Left colon (tissue), 2 donors: ENCODE results near the gene CCSER1. TPM values are rescaled to one million over a fixed set of nuclear protein-coding genes. Genes with fewer than 3 reads are reported as not detected.
A peak's percentile ranks its signal among the peaks of the same experiment; 100 is the strongest.

ENCODE experiments used
- ATAC-seq: fragments of 200-7000 bp; cut with Tn5 transposase; one replicate; pipeline ENCODE4 v1.9.1; 2020; ENCODE audit warnings: mild to moderate bottlenecking, moderate library complexity
- DNase-seq, 2 donors: peaks; one replicate each; pipeline ENCODE4 v3.0.0-alpha.2; 2020
- intact Hi-C, 2 donors: fragments of 100-400 bp; cut with DNase I in 1 of 2; cut with micrococcal nuclease in 1 of 2; formaldehyde crosslinking; loops; one replicate each; pipeline versions ENCODE4 v1.11.2 to v1.14.0; 2022; cut with DNase I, micrococcal nuclease
- total RNA-seq, 2 donors: library from RNA; stranded (reverse); fragmentation: NEBNext Ultra II Directional; extraction: Animal tissue kit (Norgen Biotek cat#: 25700); gene quantifications; one replicate each; pipeline ENCODE4 v1.2.1, GENCODE V29; 2021
- donor health status: DM: no; HTN: no; CAD: no.
- donor health status: DM: yes; HTN: yes; CAD: no.

CCSER1 gene
- total RNA-seq, 2 donors from 2014 or later = 14.4 to 22.7 TPM

DNA sequence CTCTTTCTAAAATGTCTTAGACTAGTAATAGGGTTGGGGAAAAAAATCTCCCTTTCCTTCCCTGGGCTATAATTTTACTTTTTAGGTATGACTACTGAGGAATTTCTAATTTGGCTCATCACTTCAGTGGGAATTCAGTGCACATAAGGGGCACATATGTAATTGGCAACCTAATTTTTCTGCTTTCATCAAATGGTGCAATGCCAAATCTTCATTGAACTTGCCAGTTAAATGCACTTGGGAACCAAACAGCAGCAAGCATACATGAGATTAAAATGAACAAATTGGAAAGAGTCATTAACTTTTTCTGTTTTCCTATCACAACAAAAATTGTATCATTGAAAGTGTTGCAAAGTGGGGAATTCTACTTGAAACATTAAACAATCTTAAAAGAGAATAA, 2.9 kb upstream of the CCSER1 start:
- ATAC-seq (no peak), DNase-seq (no peak)
- intact Hi-C loops = no loop called here

DNA sequence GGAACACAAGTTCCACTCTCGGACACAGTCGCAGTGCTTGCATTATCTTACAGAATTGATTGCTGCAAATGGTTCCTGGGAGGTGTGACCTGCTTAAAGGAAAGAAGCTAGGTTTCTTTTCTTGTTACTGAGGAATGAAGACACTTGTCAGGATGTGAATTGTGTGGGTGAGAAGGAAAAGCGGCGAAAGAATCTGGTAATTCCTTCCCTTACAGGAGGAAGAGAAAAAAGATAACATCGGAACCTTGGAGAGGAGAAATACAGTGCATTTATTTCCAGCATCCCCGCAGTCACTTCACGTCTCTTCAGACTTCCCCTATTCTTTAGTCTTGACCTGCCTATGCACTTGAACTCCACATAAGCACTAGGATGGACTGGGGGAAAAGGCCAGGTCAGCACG, 389 bp upstream of the CCSER1 start:
- ATAC-seq (no peak), DNase-seq (no peak)
- intact Hi-C loops = no loop called here

DNA sequence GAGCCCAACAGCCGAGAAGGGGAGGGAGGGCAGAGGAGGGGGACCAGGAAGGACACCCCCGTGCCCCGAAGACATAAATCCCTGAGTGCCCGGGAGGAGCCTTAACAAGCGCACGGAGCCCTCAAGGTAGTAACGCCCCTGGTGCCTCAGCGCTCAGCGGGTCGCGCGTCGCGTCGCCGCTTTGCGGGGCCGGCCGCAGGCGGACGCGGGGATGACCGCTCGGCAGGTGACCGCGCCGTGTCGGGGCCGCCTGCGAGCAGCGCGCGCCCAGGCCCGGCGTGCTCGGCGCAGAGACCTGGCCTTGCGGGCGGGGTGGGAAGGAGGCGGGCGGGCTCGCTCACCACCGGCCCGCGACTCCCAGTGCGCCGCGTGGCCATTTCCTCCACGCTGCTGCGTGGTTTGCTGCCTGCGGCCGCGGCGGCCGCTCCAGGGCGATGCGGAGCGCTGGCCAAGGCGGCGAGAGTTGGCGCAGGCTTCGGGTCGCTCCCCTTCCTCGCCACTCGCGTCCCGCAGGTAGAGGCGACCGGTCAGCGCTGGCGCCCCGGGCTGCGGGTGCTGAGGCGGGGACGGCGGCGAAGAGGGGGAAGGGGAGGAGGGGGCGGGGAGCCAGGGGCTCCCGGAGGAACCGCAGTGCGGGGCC, 632 bp downstream of the CCSER1 start:
- peak; percentile 24 to 49 for DNase-seq

DNA sequence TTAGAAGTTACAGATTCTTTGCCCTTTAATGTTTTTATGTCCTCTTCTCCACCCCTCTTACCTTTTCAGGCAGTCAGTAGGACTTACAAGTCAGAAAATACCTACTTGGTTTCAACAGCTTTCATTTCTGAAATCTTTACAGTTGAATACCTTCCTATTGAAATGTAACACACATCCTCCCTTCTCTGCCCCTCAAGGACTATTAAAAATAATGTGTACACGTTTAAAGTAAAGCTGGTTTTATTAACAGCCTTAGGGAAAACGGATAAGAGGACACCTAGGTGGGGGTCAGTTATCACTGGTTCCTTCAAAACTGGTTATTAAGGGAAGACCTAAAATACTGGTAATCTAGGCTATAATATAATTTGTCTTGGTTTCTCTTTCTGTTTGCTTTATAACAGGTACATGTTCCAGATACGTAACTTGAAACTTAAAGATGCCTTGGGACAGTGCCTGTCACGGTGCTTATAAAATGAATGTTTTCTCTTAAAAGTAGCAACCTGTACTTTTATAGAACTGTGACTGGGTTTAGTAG, 1.8 kb downstream of the CCSER1 start:
- ATAC-seq (no peak), DNase-seq (no peak)
- intact Hi-C loops = no loop called here

More for the DNA sequence above, 632 bp downstream of the CCSER1 start:
- intact Hi-C loops = no loop called here
- ATAC-seq = peak; percentile 67

DNA sequence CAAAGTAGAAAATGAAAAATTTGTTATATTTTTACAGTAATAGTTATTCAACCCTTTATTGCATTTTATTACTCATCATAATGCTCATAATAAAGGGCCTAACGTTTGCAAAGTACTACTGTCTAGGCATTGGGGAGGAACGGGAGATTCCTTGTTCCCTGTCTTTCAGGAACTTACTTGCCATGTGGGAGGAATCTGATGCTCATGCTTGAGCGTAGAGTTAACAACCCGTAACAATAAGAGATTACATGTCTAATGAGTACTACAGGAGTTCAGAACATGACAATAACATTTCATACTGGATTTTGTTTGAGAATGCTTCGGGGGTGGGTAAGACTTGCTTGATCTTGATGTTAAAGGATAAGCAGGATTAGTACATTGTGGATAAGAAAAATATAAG, 2.9 kb downstream of the CCSER1 start:
- DNase-seq (no peak), ATAC-seq (no peak)
- intact Hi-C loops = no loop called here

DNA sequence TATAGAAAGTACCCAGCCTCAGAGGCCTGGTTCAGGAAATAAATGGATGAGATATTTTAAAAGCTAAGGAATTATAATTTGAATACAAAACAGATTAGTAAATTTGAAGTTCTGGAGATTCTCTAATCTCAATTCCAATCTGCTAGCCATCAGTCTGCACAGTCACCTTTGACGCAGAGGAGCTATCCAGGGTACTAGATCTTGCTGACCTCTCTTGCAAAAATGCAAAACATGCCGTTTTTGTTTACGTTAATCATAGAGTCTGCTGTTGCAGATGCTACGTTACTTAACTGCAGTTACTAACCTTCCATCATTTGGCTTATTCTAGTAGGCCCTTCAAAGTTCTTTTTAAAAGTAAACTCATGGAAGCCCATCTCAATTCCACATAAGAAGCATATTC, 10.4 kb downstream of the CCSER1 start:
- intact Hi-C loops = no loop called here
- DNase-seq (no peak), ATAC-seq (no peak)

DNA sequence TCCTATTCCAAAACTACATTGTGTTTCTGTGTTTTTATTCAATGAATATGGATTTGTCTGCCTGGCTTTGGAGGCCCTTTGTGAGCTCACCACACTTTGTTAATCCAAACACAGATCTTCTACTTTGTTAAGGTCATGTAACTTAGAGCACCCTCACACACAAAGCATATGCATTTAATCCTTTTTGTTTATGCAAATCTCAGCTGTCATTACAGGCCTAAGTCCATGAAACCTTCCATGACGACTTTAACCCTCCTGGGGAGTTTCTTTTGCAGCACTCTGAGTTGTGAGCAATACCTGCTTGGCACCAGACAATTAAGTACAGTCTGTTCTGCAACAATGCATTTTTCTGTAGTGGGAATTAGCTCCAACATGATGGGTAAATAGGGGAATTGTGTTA, 14.9 kb downstream of the CCSER1 start:
- DNase-seq (no peak), ATAC-seq (peak; percentile 68)
- intact Hi-C loops = no loop called here

DNA sequence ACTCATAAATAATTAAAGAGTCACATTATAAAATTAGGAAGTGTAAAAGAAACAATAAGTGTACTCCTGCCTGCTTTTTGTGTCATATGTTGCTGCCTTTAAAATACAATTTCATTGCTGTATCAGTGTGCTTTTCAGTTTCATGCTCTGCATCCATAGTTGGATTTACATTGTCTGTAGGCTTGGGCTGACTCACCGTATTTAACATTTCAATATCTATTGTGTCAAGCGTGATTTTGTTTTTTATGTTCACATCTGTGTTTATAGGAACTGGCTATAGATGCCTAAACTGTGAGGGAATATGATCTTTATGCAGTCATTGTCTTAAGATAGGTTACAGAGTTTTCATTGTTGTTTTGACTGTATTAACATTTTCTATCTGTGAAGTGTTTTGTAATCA, 18.1 kb downstream of the CCSER1 start:
- no peak for ATAC-seq
- no peak for DNase-seq
- intact Hi-C loops = no loop called here

DNA sequence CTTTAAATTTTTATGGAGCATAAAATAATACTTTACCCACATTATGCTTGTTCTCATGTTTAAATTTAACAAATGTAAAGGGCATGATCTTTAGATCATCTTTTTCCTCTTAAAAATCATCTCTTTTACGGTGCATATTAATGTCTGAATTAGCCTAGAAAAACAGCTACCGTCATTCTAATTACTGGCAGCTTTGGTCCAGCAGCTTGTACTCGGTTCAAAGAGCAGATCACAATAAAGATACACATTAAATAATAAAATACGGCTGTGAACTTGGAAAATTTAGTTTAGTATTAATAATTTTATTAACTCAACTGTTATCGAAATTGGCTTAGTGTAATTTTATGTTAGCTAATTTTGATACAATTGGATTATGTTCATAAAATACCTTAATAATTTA, 19.1 kb downstream of the CCSER1 start:
- DNase-seq = no peak
- no peak for ATAC-seq
- intact Hi-C loops = no loop called here

DNA sequence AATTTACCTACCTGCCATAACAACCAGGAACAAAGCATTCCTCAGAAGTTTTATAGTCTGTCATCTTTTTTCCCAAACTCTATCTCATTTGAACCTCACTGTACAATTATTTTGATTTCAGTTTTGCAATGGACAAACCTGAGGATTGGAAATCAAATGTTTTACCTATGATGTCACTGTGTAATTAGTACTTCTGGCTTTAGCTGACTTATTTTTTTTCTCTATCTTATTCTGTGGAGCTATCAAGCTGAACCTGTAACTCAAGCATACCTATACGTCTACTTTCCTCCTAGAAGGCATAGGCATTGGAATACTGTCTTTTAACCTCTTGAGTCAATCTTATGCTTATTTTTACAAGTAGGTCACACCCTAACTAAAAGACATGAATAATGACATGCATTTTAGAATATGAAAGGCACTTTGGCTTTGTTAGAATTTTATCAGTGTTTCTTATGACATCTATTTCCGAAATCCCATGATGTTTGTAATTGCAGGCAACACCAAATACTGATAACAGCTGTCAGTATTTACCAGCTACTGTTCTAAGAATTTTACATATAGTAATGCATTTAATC, 21.5 kb downstream of the CCSER1 start:
- DNase-seq (no peak), ATAC-seq (no peak)
- intact Hi-C loops = no loop called here

DNA sequence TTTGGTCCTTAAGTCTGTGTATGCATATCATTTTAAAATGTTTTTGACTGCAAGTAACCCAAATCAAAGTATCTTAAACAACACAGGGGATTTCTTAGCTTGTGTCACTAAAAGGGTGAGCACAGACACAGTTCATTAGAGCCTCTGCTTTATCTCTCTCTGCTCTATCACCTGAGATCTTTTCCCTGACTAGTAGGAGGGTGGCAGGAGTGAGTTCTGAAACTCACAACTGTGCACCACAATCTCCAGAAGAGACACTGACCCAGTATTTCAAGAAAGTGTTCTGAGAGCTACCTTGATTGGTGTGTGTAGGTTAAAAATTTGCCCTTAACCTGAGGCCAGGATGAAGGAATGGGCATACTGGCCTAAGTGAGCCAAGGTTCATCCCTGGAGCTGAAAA, 24.8 kb downstream of the CCSER1 start:
- intact Hi-C loops = no loop called here
- ATAC-seq (no peak), DNase-seq (no peak)

DNA sequence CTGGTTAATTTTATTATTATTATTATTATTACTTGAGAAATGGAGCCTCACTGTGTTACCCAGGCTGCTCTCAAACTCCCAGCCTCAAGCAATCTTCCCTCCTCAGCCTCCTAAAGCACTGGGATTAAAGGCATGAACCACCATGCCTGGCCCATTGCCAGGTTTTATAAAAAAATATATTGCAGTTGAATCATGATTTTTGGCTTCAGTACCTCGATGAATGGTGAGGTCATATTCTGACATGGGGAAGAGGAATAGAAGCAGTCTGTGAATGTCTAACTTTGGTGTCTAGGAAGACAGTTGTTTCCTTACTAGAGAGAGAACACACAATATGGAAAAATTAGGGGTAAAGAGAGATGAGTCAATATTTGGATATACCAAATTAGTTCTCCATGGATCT, 32.0 kb downstream of the CCSER1 start:
- intact Hi-C loops = no loop called here
- peak; percentile 61 for ATAC-seq
- DNase-seq = no peak

DNA sequence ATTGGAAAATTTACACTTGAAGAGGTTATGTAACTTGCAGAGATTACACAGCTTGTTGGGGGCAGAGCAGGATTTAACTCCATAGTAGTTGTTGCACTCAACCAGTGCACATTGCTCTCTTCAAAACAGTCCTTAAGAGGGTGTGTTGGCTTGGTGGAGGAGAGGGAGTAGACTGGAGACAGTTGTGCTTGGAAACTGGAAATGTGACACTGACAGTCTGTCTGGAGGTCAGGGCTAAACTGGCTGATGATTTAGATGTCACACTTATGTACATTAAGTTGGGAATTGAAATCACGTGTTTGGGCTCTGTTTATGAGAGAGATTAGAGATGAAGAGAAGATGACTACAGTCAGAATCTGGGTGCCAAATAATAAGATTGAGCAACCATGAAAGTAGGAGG, 32.9 kb downstream of the CCSER1 start:
- intact Hi-C loops = no loop called here
- DNase-seq (no peak), ATAC-seq (no peak)

DNA sequence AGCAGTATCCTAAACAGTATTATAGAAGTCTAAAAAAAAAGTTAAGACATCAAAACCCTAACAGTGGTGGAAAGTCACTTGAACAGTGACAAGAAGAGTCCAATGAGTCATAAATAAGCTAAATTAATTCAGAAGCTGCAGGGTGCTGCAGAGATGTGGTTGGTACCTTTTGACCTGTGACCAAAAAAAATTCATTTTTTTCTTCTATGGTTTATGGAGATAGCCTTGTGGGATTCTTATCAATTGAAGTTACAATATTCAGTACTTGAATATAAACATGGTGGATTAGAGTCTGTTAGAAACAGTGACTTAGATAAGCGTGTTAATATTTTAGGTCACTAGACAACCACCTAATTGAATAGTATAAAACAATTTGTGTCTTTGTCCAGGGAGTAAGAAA, 35.4 kb downstream of the CCSER1 start:
- DNase-seq (no peak), ATAC-seq (no peak)
- intact Hi-C loops = no loop called here

DNA sequence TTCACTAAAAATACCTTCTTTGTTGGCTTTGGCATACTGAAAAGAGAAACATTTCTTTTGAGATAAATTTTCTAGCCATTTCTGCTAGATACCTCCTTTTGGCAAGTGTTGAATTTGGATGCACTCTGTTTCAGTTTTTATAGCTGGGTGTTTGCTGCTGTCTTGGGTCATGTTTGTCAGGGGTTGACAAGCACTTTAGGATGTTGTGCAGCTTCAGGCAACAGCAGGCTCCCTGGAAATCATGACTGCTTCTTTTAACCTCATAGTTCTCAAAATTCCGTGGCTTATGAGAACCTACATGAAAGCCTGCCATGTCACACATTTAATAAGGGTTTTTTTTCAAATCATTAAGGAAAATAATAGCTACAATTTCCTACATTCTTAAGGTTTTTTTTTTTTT, 36.7 kb downstream of the CCSER1 start:
- ATAC-seq (no peak), DNase-seq (no peak)
- intact Hi-C loops = no loop called here

DNA sequence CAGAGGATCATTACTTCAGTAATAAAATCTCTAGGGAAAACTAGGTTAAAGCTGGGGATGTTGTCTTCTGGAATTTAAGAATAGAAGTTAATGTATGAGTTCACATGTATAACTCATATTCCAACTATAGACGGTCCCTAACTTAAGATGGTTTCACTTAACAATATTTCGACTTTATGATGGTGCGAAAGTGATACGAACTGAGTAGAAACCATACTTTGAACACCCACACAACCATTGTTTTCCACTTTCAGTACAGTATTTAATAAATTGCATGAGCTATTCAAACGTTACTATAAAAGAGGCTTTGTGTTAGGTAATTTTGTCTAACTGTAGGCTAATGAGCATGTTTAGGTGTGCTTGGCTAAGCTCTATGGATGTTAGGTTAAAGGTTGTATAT, 38.7 kb downstream of the CCSER1 start:
- DNase-seq (no peak), ATAC-seq (no peak)
- intact Hi-C loops = no loop called here

DNA sequence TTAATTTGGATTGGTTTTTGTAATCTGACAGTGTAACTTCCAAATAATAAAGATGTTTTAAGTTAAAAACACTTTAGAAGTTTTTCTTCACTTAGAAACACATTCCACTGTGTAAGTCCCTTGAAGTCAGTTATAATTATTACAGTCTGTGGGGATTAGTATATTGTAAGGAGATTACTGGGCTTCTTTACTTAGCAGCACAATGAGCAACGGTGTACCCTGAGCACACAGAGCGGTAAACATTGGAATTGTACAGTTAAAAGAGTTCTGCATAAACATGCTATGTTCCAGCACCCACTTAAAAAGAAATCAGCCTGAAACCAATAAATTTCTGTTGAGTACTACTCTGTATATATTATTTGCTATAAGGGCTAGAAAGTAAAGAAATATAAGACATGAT, 44.3 kb downstream of the CCSER1 start:
- intact Hi-C loops = no loop called here
- DNase-seq (no peak), ATAC-seq (peak; percentile 49)

DNA sequence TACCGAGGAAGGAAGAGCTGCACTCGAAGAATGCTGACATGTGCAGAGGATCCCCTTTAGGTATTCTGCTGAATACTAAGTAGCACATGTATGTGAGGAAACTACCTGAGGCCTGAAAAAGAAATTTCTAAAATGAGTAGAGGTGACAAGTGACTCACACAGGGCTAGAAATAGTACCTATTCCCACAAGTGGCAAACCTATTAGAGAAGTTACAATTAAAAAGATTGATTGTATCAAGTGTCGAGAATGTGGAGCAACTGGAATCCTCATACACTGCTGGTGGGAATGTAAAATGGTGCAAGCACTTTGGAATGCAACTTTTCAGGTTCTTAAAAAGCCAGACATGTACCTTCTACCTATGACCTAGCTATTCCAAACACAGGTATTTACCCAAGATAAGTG, 47.4 kb downstream of the CCSER1 start:
- ATAC-seq (peak; percentile 70), DNase-seq (no peak)
- intact Hi-C loops = no loop called here

DNA sequence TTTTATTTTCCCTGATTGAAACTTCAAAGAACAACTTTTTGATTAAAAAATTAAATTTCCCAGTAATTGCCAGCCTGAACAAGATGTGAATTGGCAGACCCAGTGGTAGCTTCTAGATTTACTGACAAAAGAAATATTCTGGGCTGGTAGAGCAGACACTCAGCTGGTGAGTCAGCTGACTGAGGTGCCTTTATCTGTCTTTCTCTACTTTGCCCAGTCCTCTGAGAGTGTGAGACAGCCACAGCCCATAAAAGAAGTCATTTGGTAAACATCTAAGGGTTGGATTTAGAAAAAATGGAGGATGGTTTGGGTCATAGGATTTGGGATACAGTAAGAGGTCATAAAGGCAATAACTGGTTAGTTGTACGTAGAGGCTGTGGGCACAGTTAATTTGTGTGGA, 54.5 kb downstream of the CCSER1 start:
- no peak for DNase-seq
- peak; percentile 49 for ATAC-seq
- intact Hi-C loops = no loop called here

DNA sequence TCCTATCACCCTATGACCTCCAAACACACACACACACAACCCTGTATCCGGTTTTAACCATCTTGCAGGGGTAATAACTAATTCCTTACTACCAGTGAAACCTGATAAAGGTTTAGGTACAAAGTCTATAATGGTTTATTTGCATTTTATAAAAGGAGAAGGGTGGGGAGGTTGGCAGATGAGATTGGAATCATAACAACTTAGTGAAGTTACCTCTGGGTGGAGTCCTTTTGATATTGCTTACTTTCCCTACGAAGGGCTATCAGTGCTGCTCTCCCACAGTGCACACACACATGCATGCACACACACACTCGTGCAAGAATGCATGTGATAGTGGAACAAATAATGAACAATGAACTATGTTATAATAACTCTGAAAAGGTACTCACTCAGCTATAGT, 56.1 kb downstream of the CCSER1 start:
- DNase-seq (peak; percentile 19 to 27), ATAC-seq (peak; percentile 93)
- intact Hi-C loops = no loop called here

DNA sequence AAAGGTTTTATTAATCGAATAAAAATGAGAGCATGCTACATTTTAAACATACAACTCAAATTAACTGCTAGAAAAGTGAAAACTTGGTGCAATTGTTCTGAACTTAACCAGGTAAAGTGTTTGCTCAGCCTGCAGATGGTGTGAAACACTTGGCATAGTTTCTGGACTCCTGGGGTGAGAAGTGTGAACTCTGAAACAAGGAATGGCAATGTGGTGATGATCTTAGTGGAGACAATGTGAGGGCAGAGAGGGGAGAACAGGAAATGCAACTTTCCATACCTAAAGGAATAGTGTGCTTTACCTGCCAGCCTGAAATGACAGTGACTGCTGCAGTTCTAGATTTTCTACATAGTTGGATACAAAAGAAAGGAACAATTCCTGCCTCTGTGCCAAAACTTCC, 57.4 kb downstream of the CCSER1 start:
- DNase-seq = no peak
- peak; percentile 40 for ATAC-seq
- intact Hi-C loops = no loop called here
